Measurements from ENCODE around the gene ASF1B.
"Not testable (repeated sequence)": the region's sequence is repeated elsewhere in the genome, so short reads cannot be mapped to it uniquely, and the experiment has no call there.

Gene ASF1B

GRCh38 chr19:14159059-14159458, 22.7 kb upstream of the ASF1B start:
- DNase-seq (ENCODE audit: low read depth) = no peak

- DNase-seq (ENCODE audit: low read depth) = no peak
Measured at GRCh38 chr19:14158276-14159023, 22.1 kb upstream of the ASF1B start.

- no peak for DNase-seq (ENCODE audit: low read depth)
Measured at GRCh38 chr19:14156971-14157717, 20.8 kb upstream of the ASF1B start.

GRCh38 chr19:14156122-14156521, 19.7 kb upstream of the ASF1B start:
- DNase-seq (ENCODE audit: low read depth) = no peak

- DNase-seq (ENCODE audit: low read depth) = no peak
Measured at GRCh38 chr19:14155371-14155770, 19.0 kb upstream of the ASF1B start.

- no peak for DNase-seq (ENCODE audit: low read depth)
Measured at GRCh38 chr19:14152713-14153112, 16.3 kb upstream of the ASF1B start.

- no peak for DNase-seq (ENCODE audit: low read depth)
Measured at GRCh38 chr19:14150770-14151661, 14.6 kb upstream of the ASF1B start.

- no peak for DNase-seq (ENCODE audit: low read depth)
Measured at GRCh38 chr19:14150041-14150769, 13.8 kb upstream of the ASF1B start.

- DNase-seq (ENCODE audit: low read depth) = no peak
Measured at GRCh38 chr19:14149509-14149994, 13.2 kb upstream of the ASF1B start.

GRCh38 chr19:14148751-14149410, 12.5 kb upstream of the ASF1B start:
- no peak for DNase-seq (ENCODE audit: low read depth)

GRCh38 chr19:14147797-14148605, 11.6 kb upstream of the ASF1B start:
- peak; percentile 32 for DNase-seq (ENCODE audit: low read depth)

- DNase-seq (ENCODE audit: low read depth) = no peak
Measured at GRCh38 chr19:14146789-14147216, 10.4 kb upstream of the ASF1B start.

- DNase-seq (ENCODE audit: low read depth) = not testable (repeated sequence)
Measured at GRCh38 chr19:14146169-14146568, 9.8 kb upstream of the ASF1B start.

GRCh38 chr19:14145381-14145780, 9.0 kb upstream of the ASF1B start:
- DNase-seq (ENCODE audit: low read depth) = no peak

- no peak for DNase-seq (ENCODE audit: low read depth)
Measured at GRCh38 chr19:14142262-14143190, 6.1 kb upstream of the ASF1B start.

GRCh38 chr19:14141041-14141440, 4.7 kb upstream of the ASF1B start:
- no peak for DNase-seq (ENCODE audit: low read depth)

- no peak for DNase-seq (ENCODE audit: low read depth)
Measured at GRCh38 chr19:14139944-14140343, 3.6 kb upstream of the ASF1B start.

- DNase-seq (ENCODE audit: low read depth) = no peak
Measured at GRCh38 chr19:14138576-14139265, 2.3 kb upstream of the ASF1B start.
